Measurements from ENCODE around the gene CSMD2. TPM values are rescaled to one million over a fixed set of nuclear protein-coding genes. Genes with fewer than 3 reads are reported as not detected.

Gene CSMD2
- total RNA-seq, 6 experiments from 2014 or later = under 0.01 to 0.19 (median 0.09) TPM; not detected in 1

GRCh38 chr1:33507661-33508060 is 657.4 kb downstream of the CSMD2 start:
- no peaks in the 10 kb centered on the region for H3K27me3 ChIP-seq
- 40% methylated on average over 1 of the region's 3 CpGs for WGBS (ENCODE audit: insufficient coverage, low coverage, low lambda C conversion rate, missing lambda C conversion rate)

GRCh38 chr1:33503506-33503905 is 661.5 kb downstream of the CSMD2 start:
- Histone ChIP-seq H3K27ac (no peak overlapping the region), H3K9me3 (no peaks in the 10 kb centered on the region), H3K4me1 (no peaks in the 10 kb centered on the region), H3K36me3 (no peaks in the 10 kb centered on the region), H3K27me3 (no peaks in the 10 kb centered on the region), H3K4me3 (no peak overlapping the region)
- no peak for DNase-seq
- intact Hi-C loops (cut with DNase I) = no loop called here
- TF ChIP-seq POLR2A (IDR thresholded peaks at IDR 0.05) (no peak), CTCF (IDR thresholded peaks at IDR 0.05) (no peak)
- ATAC-seq = no peak
- WGBS (ENCODE audit: insufficient coverage, low coverage, low lambda C conversion rate, missing lambda C conversion rate) = 50% methylated on average over 1 of the region's 1 CpG

More at GRCh38 chr1:33507661-33508060, 657.4 kb downstream of the CSMD2 start:
- Histone ChIP-seq H3K4me1 (no peaks in the 10 kb centered on the region), H3K36me3 (no peaks in the 10 kb centered on the region), H3K9me3 (no peaks in the 10 kb centered on the region), H3K27ac (no peak overlapping the region), H3K4me3 (no peak overlapping the region)
- no peak for ATAC-seq
- intact Hi-C loops (cut with DNase I) = no loop called here
- TF ChIP-seq POLR2A (IDR thresholded peaks at IDR 0.05) (no peak), CTCF (IDR thresholded peaks at IDR 0.05) (no peak)
- DNase-seq = no peak

GRCh38 chr1:33502726-33503125 is 662.3 kb downstream of the CSMD2 start:
- no peak for ATAC-seq
- Histone ChIP-seq H3K4me3 (no peak overlapping the region), H3K4me1 (no peaks in the 10 kb centered on the region), H3K36me3 (no peaks in the 10 kb centered on the region), H3K27me3 (no peaks in the 10 kb centered on the region), H3K9me3 (no peaks in the 10 kb centered on the region), H3K27ac (no peak overlapping the region)
- 73% methylated on average over 5 of the region's 5 CpGs for WGBS (ENCODE audit: insufficient coverage, low coverage, low lambda C conversion rate, missing lambda C conversion rate)
- TF ChIP-seq CTCF (IDR thresholded peaks at IDR 0.05) (no peak), POLR2A (IDR thresholded peaks at IDR 0.05) (no peak)
- no peak for DNase-seq
- intact Hi-C loops (cut with DNase I) = no loop called here

DNA sequence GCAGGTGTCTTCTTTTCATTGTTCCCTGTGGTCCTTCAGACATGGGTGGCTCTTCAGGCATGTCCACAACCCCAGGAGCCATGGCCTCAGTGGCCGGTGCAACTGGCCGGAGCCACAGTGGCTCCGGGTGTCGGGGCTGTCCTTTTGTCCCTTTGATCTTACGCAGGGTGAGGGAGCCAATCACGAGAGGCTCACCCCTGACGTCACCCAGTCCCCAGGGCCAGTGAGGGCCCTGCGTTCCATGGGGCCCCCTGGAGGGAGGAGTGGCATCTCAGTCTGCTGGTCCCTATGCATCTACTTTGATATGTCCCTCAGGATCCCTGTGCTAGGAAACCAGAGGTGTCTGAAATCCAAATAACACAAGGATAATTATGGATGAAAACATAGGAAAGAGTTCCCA is 663.3 kb downstream of the CSMD2 start:
- Histone ChIP-seq H3K4me1 (no peaks in the 10 kb centered on the region), H3K27ac (no peak overlapping the region), H3K4me3 (no peak overlapping the region), H3K9me3 (no peaks in the 10 kb centered on the region), H3K36me3 (no peaks in the 10 kb centered on the region), H3K27me3 (no peaks in the 10 kb centered on the region)
- no peak for DNase-seq
- TF ChIP-seq POLR2A (IDR thresholded peaks at IDR 0.05) (no peak), CTCF (IDR thresholded peaks at IDR 0.05) (no peak)
- no CpG with 5 or more reads among the region's 8 CpGs for WGBS (ENCODE audit: insufficient coverage, low coverage, low lambda C conversion rate, missing lambda C conversion rate)
- intact Hi-C loops (cut with DNase I) = no loop called here
- ATAC-seq = no peak

GRCh38 chr1:33501309-33501708 is 663.7 kb downstream of the CSMD2 start:
- Histone ChIP-seq H3K9me3 (peaks cover 0 to 5% (median 0%) of the 10 kb centered on the region in 4 donors), H3K4me1 (no peaks in the 10 kb centered on the region), H3K27ac (no peak overlapping the region), H3K4me3 (no peak overlapping the region), H3K36me3 (no peaks in the 10 kb centered on the region), H3K27me3 (no peaks in the 10 kb centered on the region)
- ATAC-seq (no peak), DNase-seq (no peak)
- TF ChIP-seq CTCF (IDR thresholded peaks at IDR 0.05) (no peak), POLR2A (IDR thresholded peaks at IDR 0.05) (no peak)
- WGBS (ENCODE audit: insufficient coverage, low coverage, low lambda C conversion rate, missing lambda C conversion rate) = 69% methylated on average over 2 of the region's 2 CpGs
- intact Hi-C loops (cut with DNase I) = no loop called here
